GM06990 (cell line): ENCODE results near the gene PTPRC.
A peak's percentile ranks its signal among the peaks of the same experiment; 100 is the strongest.

Experiments used
- DNase-seq: peaks from one replicate; pipeline ENCODE4 v3.0.0-alpha.2; 2011; ENCODE audit not compliant: insufficient read length; ENCODE audit errors: extremely low read depth
- H3K27me3 ChIP-seq: replicated peaks from 2 replicates; pipeline ENCODE4 v1.6.0; 2011; ENCODE audit warnings: low read length; ENCODE audit not compliant: control insufficient read depth, insufficient read depth
- H3K36me3 ChIP-seq: 2 replicates; pipeline ENCODE4 v1.5.1; 2011; ENCODE audit warnings: low read length; ENCODE audit not compliant: control insufficient read depth, insufficient read depth
- H3K4me3 ChIP-seq: replicated peaks from 2 replicates; pipeline ENCODE4 v1.5.1; 2011; ENCODE audit warnings: low read depth, mild to moderate bottlenecking, control low read depth, low read length
- CTCF ChIP-seq: IDR thresholded peaks from 2 replicates; pipeline ENCODE4 v1.5.1; 2011; ENCODE audit warnings: low read length, control low read depth, mild to moderate bottlenecking, inconsistent platforms; ENCODE audit not compliant: insufficient read depth, poor library complexity, severe bottlenecking

Gene PTPRC

GRCh38 chr1:198798923-198799386, 160.1 kb downstream of the PTPRC start:
- DNase-seq: peak; percentile 16
- TF ChIP-seq CTCF: no peak
- H3K27me3 ChIP-seq: no peaks in the 10 kb centered on the region
- H3K36me3 ChIP-seq: no peaks in the 10 kb centered on the region
- H3K4me3 ChIP-seq: no peak overlapping the region

GRCh38 chr1:198805498-198806151, 166.8 kb downstream of the PTPRC start:
- Histone ChIP-seq H3K27me3 (no peaks in the 10 kb centered on the region), H3K36me3 (no peaks in the 10 kb centered on the region), H3K4me3 (no peak overlapping the region)

GRCh38 chr1:198806861-198807260, 168.0 kb downstream of the PTPRC start:
- no peak for DNase-seq
- no peak for TF ChIP-seq CTCF
- no peak overlapping the region for H3K4me3 ChIP-seq
- no peaks in the 10 kb centered on the region for H3K36me3 ChIP-seq
- no peaks in the 10 kb centered on the region for H3K27me3 ChIP-seq

More at GRCh38 chr1:198805498-198806151, 166.8 kb downstream of the PTPRC start:
- no peak for DNase-seq
- TF ChIP-seq CTCF: no peak
